NT2/D1 (cell line): Measurements from ENCODE around the gene NUP58.

Source experiments
- SUZ12 ChIP-seq: IDR thresholded peaks from 2 replicates; pipeline ENCODE4 v1.6.1; 2011; ENCODE audit not compliant: insufficient read length, insufficient read depth; ENCODE audit errors: extremely low read depth
- YY1 ChIP-seq: IDR thresholded peaks from 2 replicates; pipeline ENCODE4 v1.6.1; 2011; ENCODE audit not compliant: insufficient read length, insufficient read depth

GRCh38 chr13:25252225-25252624 is 49.2 kb upstream of the NUP58 start:
- TF ChIP-seq YY1, result no peak
- no peak for TF ChIP-seq SUZ12
